Neuron (in vitro differentiated cells): ENCODE results near the gene FGF1.

ENCODE experiments used
- H2AFZ ChIP-seq: one replicate; pipeline ENCODE4 v1.6.1; 2013; ENCODE audit warnings: low read depth, mild to moderate bottlenecking, inconsistent platforms, low read length, moderate library complexity
- H3K27me3 ChIP-seq: one replicate; pipeline ENCODE4 v1.6.1; 2013; ENCODE audit warnings: low read length; ENCODE audit not compliant: insufficient read depth
- H3K36me3 ChIP-seq: one replicate; pipeline ENCODE4 v1.6.1; 2013; ENCODE audit warnings: low read length; ENCODE audit not compliant: insufficient read depth
- H3K4me1 ChIP-seq: one replicate; pipeline ENCODE4 v1.6.1; 2013; ENCODE audit warnings: low read length; ENCODE audit not compliant: insufficient read depth
- H3K4me3 ChIP-seq: 2 replicates; pipeline ENCODE4 v1.5.1; 2013; ENCODE audit warnings: mild to moderate bottlenecking, low read length, moderate library complexity
- H3K9me3 ChIP-seq: one replicate; pipeline ENCODE4 v1.6.1; 2013; ENCODE audit warnings: low read length

Gene FGF1

GRCh38 chr5:142642427-142642826, 43.5 kb downstream of the FGF1 start:
- peaks cover 5% of the 10 kb centered on the region for H3K4me1 ChIP-seq

GRCh38 chr5:142641711-142642110, 44.2 kb downstream of the FGF1 start:
- H2AFZ ChIP-seq = no peak overlapping the region
- no peaks in the 10 kb centered on the region for H3K36me3 ChIP-seq
- peaks cover 5% of the 10 kb centered on the region for H3K4me1 ChIP-seq
- H3K4me3 ChIP-seq = no peak overlapping the region
- H3K27me3 ChIP-seq = no peaks in the 10 kb centered on the region
- no peaks in the 10 kb centered on the region for H3K9me3 ChIP-seq

More at GRCh38 chr5:142642427-142642826, 43.5 kb downstream of the FGF1 start:
- Histone ChIP-seq H3K27me3 (no peaks in the 10 kb centered on the region), H3K36me3 (no peaks in the 10 kb centered on the region), H3K9me3 (no peaks in the 10 kb centered on the region), H3K4me3 (no peak overlapping the region), H2AFZ (no peak overlapping the region)

- Histone ChIP-seq H3K4me1 (peaks cover 5% of the 10 kb centered on the region), H3K9me3 (no peaks in the 10 kb centered on the region), H3K4me3 (no peak overlapping the region), H3K36me3 (no peaks in the 10 kb centered on the region), H2AFZ (no peak overlapping the region), H3K27me3 (no peaks in the 10 kb centered on the region)
Measured at GRCh38 chr5:142640316-142641005, 45.4 kb downstream of the FGF1 start.

GRCh38 chr5:142639455-142639854, 46.4 kb downstream of the FGF1 start:
- Histone ChIP-seq H3K9me3 (no peaks in the 10 kb centered on the region), H2AFZ (no peak overlapping the region), H3K4me1 (peaks cover 5% of the 10 kb centered on the region), H3K27me3 (no peaks in the 10 kb centered on the region), H3K4me3 (no peak overlapping the region), H3K36me3 (no peaks in the 10 kb centered on the region)

- Histone ChIP-seq H3K9me3 (no peaks in the 10 kb centered on the region), H3K36me3 (no peaks in the 10 kb centered on the region), H3K4me3 (no peak overlapping the region), H2AFZ (no peak overlapping the region), H3K27me3 (no peaks in the 10 kb centered on the region), H3K4me1 (peaks cover 5% of the 10 kb centered on the region)
Measured at GRCh38 chr5:142637871-142638270, 48.0 kb downstream of the FGF1 start.

GRCh38 chr5:142636698-142637324, 49.1 kb downstream of the FGF1 start:
- H3K27me3 ChIP-seq = no peaks in the 10 kb centered on the region
- no peaks in the 10 kb centered on the region for H3K4me1 ChIP-seq
- no peak overlapping the region for H3K4me3 ChIP-seq
- H3K36me3 ChIP-seq = no peaks in the 10 kb centered on the region
- no peaks in the 10 kb centered on the region for H3K9me3 ChIP-seq
- H2AFZ ChIP-seq = no peak overlapping the region

GRCh38 chr5:142636093-142636492, 49.8 kb downstream of the FGF1 start:
- H3K27me3 ChIP-seq = no peaks in the 10 kb centered on the region
- H3K9me3 ChIP-seq = no peaks in the 10 kb centered on the region
- no peak overlapping the region for H2AFZ ChIP-seq
- no peak overlapping the region for H3K4me3 ChIP-seq
- no peaks in the 10 kb centered on the region for H3K36me3 ChIP-seq
- no peaks in the 10 kb centered on the region for H3K4me1 ChIP-seq

- Histone ChIP-seq H3K27me3 (no peaks in the 10 kb centered on the region), H3K4me3 (no peak overlapping the region), H3K36me3 (no peaks in the 10 kb centered on the region), H3K9me3 (no peaks in the 10 kb centered on the region), H3K4me1 (no peaks in the 10 kb centered on the region), H2AFZ (no peak overlapping the region)
Measured at GRCh38 chr5:142634216-142635011, 51.5 kb downstream of the FGF1 start.

- Histone ChIP-seq H3K4me1 (no peaks in the 10 kb centered on the region), H3K9me3 (no peaks in the 10 kb centered on the region), H3K27me3 (no peaks in the 10 kb centered on the region), H3K36me3 (no peaks in the 10 kb centered on the region), H2AFZ (no peak overlapping the region), H3K4me3 (no peak overlapping the region)
Measured at GRCh38 chr5:142630927-142631539, 54.9 kb downstream of the FGF1 start.

- H3K4me1 ChIP-seq = no peaks in the 10 kb centered on the region
- H3K27me3 ChIP-seq = no peaks in the 10 kb centered on the region
- H2AFZ ChIP-seq = no peak overlapping the region
- no peak overlapping the region for H3K4me3 ChIP-seq
- H3K9me3 ChIP-seq = no peaks in the 10 kb centered on the region
- H3K36me3 ChIP-seq = no peaks in the 10 kb centered on the region
Measured at GRCh38 chr5:142627383-142628217, 58.3 kb downstream of the FGF1 start.

GRCh38 chr5:142626786-142627185, 59.1 kb downstream of the FGF1 start:
- no peak overlapping the region for H2AFZ ChIP-seq
- no peaks in the 10 kb centered on the region for H3K9me3 ChIP-seq
- no peaks in the 10 kb centered on the region for H3K27me3 ChIP-seq
- H3K4me3 ChIP-seq = no peak overlapping the region
- H3K36me3 ChIP-seq = no peaks in the 10 kb centered on the region
- no peaks in the 10 kb centered on the region for H3K4me1 ChIP-seq

- Histone ChIP-seq H3K9me3 (no peaks in the 10 kb centered on the region), H3K27me3 (no peaks in the 10 kb centered on the region), H3K36me3 (no peaks in the 10 kb centered on the region), H3K4me3 (no peak overlapping the region), H2AFZ (no peak overlapping the region), H3K4me1 (no peaks in the 10 kb centered on the region)
Measured at GRCh38 chr5:142626099-142626498, 59.8 kb downstream of the FGF1 start.
